Measurements from ENCODE around the gene ERFL. TPM values are rescaled to one million over a fixed set of nuclear protein-coding genes. Genes with fewer than 3 reads are reported as not detected.

Gene ERFL
- under 1 TPM; 0.51 to 0.81 TPM for total RNA-seq
- under 1 TPM in 1 of 2 donors, not detected in 1; 0.46 TPM for polyA plus RNA-seq
- long read RNA-seq, donor 1, result 0 reads
- long read RNA-seq, donor 2, result 0 reads

GRCh38 chr19:41928221-41928683, at the start of gene ERFL:
ERFL (minus strand) TSS chr19:41928449; CDS start chr19:41912919, 15,530 bp downstream.
- peaks cover 5% of the 10 kb centered on the region for H3K9me3 ChIP-seq (ENCODE audit: control insufficient read depth, low read length)
- DNase-seq, result no peak
- peaks cover 0 to 3% of the 10 kb centered on the region in 2 donors for H3K27me3 ChIP-seq (ENCODE audit: control insufficient read depth in 1 of 2, insufficient read depth in 2 of 2, low read length in 1 of 2)
- no peak within 1 kb of the TSS for H3K27ac ChIP-seq (ENCODE audit: low read depth in 1 of 2, low read length in 2 of 2)
- no peak within 1 kb of the TSS for H3K4me3 ChIP-seq (ENCODE audit: low read length in 2 of 2)
- ATAC-seq (ENCODE audit: low FRiP score), result no peak
- WGBS, 2 donors, result 0% methylated on average over 16 to 49 of the region's 49 CpGs
- intact Hi-C loops (cut with DNase I), result no loop called here
- no peaks in the 10 kb centered on the region for H3K36me3 ChIP-seq (ENCODE audit: control insufficient read depth in 1 of 2, insufficient read depth in 2 of 2, low read length in 1 of 2)
- H3K4me1 ChIP-seq (ENCODE audit: control insufficient read depth in 1 of 2, insufficient read depth in 2 of 2, low read length in 2 of 2), result no peaks in the 10 kb centered on the region

DNA sequence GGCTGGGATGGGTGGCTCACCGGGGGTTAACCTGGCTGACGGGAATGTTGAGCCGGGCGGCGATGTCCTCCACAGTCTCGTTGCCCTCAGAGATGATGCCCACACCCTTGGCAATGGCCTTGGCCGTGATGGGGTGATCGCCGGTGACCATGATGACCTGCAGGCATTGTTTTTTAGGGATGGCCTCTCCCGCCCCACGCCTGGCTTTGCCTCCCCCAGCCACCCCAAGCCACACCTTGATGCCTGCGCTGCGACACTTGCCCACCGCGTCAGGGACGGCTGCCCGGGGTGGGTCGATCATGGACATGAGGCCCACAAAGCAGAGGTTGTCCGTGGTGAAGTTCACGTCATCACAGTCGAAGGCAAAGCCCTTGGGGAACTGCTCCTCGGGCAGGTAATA, 49.7 kb upstream of the ERFL start:
- Histone ChIP-seq H3K27me3 (ENCODE audit: control insufficient read depth in 1 of 2, insufficient read depth in 2 of 2, low read length in 1 of 2) (no peaks in the 10 kb centered on the region), H3K4me1 (ENCODE audit: control insufficient read depth in 1 of 2, insufficient read depth in 2 of 2, low read length in 2 of 2) (no peaks in the 10 kb centered on the region), H3K9me3 (ENCODE audit: control insufficient read depth, low read length) (no peaks in the 10 kb centered on the region), H3K27ac (ENCODE audit: low read depth in 1 of 2, low read length in 2 of 2) (no peak overlapping the region), H3K4me3 (ENCODE audit: low read length in 2 of 2) (no peak overlapping the region), H3K36me3 (ENCODE audit: control insufficient read depth in 1 of 2, insufficient read depth in 2 of 2, low read length in 1 of 2) (no peaks in the 10 kb centered on the region)
- WGBS, 2 donors, result 82 to 86% methylated on average over 22 of the region's 22 CpGs
- intact Hi-C loops (cut with DNase I), result no loop called here
- ATAC-seq (ENCODE audit: low FRiP score), result no peak
- DNase-seq, result no peak

DNA sequence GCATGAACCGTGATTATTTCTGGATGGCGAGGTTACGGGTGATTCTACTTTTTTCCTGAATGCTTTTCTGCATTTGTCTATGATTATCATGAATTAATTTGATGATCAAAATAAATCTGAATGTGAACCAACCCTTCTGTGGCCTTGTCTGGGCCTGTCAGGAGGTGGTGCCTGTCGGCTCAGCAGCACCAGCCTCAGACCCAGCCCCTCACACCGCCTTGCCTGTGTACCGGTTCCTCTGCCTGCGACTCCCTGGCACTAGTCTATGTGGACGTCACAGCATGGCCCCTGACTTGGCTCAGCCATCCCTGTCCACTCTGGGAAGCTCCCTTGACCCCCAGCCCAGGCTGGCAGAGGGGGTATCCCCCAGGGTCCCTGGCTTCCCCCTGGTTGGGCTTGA, 46.4 kb upstream of the ERFL start:
- Histone ChIP-seq H3K36me3 (ENCODE audit: control insufficient read depth in 1 of 2, insufficient read depth in 2 of 2, low read length in 1 of 2) (no peaks in the 10 kb centered on the region), H3K27me3 (ENCODE audit: control insufficient read depth in 1 of 2, insufficient read depth in 2 of 2, low read length in 1 of 2) (no peaks in the 10 kb centered on the region), H3K9me3 (ENCODE audit: control insufficient read depth, low read length) (no peaks in the 10 kb centered on the region), H3K4me3 (ENCODE audit: low read length in 2 of 2) (no peak overlapping the region), H3K27ac (ENCODE audit: low read depth in 1 of 2, low read length in 2 of 2) (no peak overlapping the region), H3K4me1 (ENCODE audit: control insufficient read depth in 1 of 2, insufficient read depth in 2 of 2, low read length in 2 of 2) (no peaks in the 10 kb centered on the region)
- WGBS, 2 donors, result 68 to 82% methylated on average over 8 of the region's 8 CpGs
- DNase-seq (no peak), ATAC-seq (ENCODE audit: low FRiP score) (no peak)
- intact Hi-C loops (cut with DNase I), result no loop called here

GRCh38 chr19:41971363-41971762, 43.1 kb upstream of the ERFL start:
- Histone ChIP-seq H3K4me1 (ENCODE audit: control insufficient read depth in 1 of 2, insufficient read depth in 2 of 2, low read length in 2 of 2) (no peaks in the 10 kb centered on the region), H3K4me3 (ENCODE audit: low read length in 2 of 2) (no peak overlapping the region), H3K9me3 (ENCODE audit: control insufficient read depth, low read length) (no peaks in the 10 kb centered on the region), H3K27me3 (ENCODE audit: control insufficient read depth in 1 of 2, insufficient read depth in 2 of 2, low read length in 1 of 2) (no peaks in the 10 kb centered on the region), H3K27ac (ENCODE audit: low read depth in 1 of 2, low read length in 2 of 2) (no peak overlapping the region), H3K36me3 (ENCODE audit: control insufficient read depth in 1 of 2, insufficient read depth in 2 of 2, low read length in 1 of 2) (no peaks in the 10 kb centered on the region)
- intact Hi-C loops (cut with DNase I), result no loop called here
- WGBS, 2 donors, result 78 to 84% methylated on average over 11 of the region's 11 CpGs
- DNase-seq, result no peak
- no peak for ATAC-seq (ENCODE audit: low FRiP score)

GRCh38 chr19:41969772-41970458, 41.7 kb upstream of the ERFL start:
- Histone ChIP-seq H3K27ac (ENCODE audit: low read depth in 1 of 2, low read length in 2 of 2) (no peak overlapping the region), H3K9me3 (ENCODE audit: control insufficient read depth, low read length) (no peaks in the 10 kb centered on the region), H3K4me3 (ENCODE audit: low read length in 2 of 2) (no peak overlapping the region), H3K27me3 (ENCODE audit: control insufficient read depth in 1 of 2, insufficient read depth in 2 of 2, low read length in 1 of 2) (no peaks in the 10 kb centered on the region), H3K36me3 (ENCODE audit: control insufficient read depth in 1 of 2, insufficient read depth in 2 of 2, low read length in 1 of 2) (no peaks in the 10 kb centered on the region), H3K4me1 (ENCODE audit: control insufficient read depth in 1 of 2, insufficient read depth in 2 of 2, low read length in 2 of 2) (no peaks in the 10 kb centered on the region)
- ATAC-seq (ENCODE audit: low FRiP score) (no peak), DNase-seq (no peak)
- 88 to 93% methylated on average over 19 of the region's 19 CpGs for WGBS, 2 donors
- intact Hi-C loops (cut with DNase I), result no loop called here

DNA sequence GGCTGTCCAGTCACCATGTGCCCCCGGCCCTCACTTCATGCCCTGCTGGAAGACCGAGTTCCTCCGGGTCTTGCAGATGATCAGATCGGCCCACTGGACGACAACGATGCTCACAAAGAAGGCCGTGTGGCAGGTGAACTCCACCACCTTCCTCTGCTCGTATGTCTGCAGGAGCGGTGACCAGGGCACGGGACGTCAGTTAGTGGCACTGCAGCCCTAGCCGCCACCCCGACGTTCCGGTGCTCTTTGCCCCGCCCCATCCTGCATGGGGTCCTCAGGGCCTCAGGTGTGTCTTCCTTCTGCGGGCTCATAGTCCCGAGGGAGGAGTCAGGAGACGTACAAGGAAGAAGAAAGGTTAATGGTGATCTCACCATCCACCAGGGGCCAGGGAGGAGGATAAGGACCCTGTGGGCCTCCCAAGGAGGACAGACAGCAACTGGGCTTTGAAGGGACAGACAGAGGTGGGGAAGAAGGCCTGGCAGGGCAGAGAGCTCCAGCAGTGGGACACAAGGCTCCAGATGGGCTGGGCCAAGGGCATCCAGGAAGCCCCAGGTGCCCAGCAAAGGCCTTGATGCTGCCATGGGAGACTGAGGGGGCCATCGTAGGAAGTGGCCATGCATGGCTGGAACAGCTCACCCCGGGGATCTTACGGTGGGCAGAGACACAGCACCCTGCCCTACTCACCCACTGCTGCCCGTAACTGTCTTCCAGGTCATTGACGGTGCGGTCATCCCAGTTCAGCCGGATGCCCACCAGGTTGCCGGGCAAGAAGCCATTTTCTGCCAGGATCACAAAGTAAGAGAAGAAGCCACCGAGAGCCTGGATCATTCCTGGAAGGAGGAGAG, 40.7 kb upstream of the ERFL start:
- intact Hi-C loops (cut with DNase I), result no loop called here
- Histone ChIP-seq H3K27me3 (ENCODE audit: control insufficient read depth in 1 of 2, insufficient read depth in 2 of 2, low read length in 1 of 2) (no peaks in the 10 kb centered on the region), H3K4me3 (ENCODE audit: low read length in 2 of 2) (no peak overlapping the region), H3K27ac (ENCODE audit: low read depth in 1 of 2, low read length in 2 of 2) (no peak overlapping the region), H3K9me3 (ENCODE audit: control insufficient read depth, low read length) (no peaks in the 10 kb centered on the region), H3K4me1 (ENCODE audit: control insufficient read depth in 1 of 2, insufficient read depth in 2 of 2, low read length in 2 of 2) (no peaks in the 10 kb centered on the region), H3K36me3 (ENCODE audit: control insufficient read depth in 1 of 2, insufficient read depth in 2 of 2, low read length in 1 of 2) (no peaks in the 10 kb centered on the region)
- DNase-seq, result no peak
- no peak for ATAC-seq (ENCODE audit: low FRiP score)
- WGBS, 2 donors, result 83 to 86% methylated on average over 28 of the region's 28 CpGs

DNA sequence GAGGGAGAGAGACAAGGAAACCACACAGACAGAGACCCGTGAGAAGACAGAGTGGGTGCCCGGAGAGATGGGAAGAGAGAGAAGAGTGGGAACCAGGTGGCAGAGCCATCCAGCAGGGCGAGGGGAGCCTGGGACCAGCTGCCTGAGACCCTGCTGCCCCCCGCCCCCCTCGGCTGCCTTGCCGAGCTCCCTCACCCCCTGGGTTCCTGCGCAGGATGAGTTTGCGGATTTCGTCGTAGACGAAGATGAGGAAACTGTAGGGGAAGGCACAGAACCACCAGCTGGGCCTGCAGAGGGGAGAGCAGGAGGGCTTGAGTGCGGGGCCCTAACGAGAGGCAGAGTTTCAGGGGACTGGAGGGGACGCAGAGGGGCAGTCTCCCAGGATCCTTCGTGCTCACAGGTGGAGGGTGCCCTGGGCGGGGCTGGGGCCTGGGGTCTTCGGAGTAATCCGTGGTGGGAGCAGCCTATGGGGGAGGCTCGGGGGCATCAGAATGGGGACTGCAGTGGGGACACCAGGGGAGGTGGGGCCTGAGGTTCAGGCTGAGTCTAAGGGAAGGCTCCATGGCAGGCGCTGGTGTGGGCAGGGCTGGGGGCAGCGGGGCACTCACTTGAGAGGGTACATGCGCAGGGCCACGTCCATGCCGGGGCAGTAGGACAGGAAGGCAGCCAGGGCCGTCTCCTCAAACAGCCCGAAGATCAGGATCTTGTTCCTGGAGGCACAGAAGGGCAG, 39.0 kb upstream of the ERFL start:
- no peaks in the 10 kb centered on the region for H3K27me3 ChIP-seq (ENCODE audit: control insufficient read depth in 1 of 2, insufficient read depth in 2 of 2, low read length in 1 of 2)
- H3K4me3 ChIP-seq (ENCODE audit: low read length in 2 of 2), result no peak overlapping the region
- no peaks in the 10 kb centered on the region for H3K9me3 ChIP-seq (ENCODE audit: control insufficient read depth, low read length)
- WGBS, 2 donors, result 70 to 74% methylated on average over 26 of the region's 26 CpGs
- no peaks in the 10 kb centered on the region for H3K4me1 ChIP-seq (ENCODE audit: control insufficient read depth in 1 of 2, insufficient read depth in 2 of 2, low read length in 2 of 2)
- no peak overlapping the region for H3K27ac ChIP-seq (ENCODE audit: low read depth in 1 of 2, low read length in 2 of 2)
- H3K36me3 ChIP-seq (ENCODE audit: control insufficient read depth in 1 of 2, insufficient read depth in 2 of 2, low read length in 1 of 2), result no peaks in the 10 kb centered on the region
- intact Hi-C loops (cut with DNase I), result no loop called here
- DNase-seq, result no peak
- ATAC-seq (ENCODE audit: low FRiP score), result no peak

GRCh38 chr19:41965106-41965505, 36.9 kb upstream of the ERFL start:
- no peaks in the 10 kb centered on the region for H3K36me3 ChIP-seq (ENCODE audit: control insufficient read depth in 1 of 2, insufficient read depth in 2 of 2, low read length in 1 of 2)
- 68 to 74% methylated on average over 5 of the region's 5 CpGs for WGBS, 2 donors
- no peak for DNase-seq
- intact Hi-C loops (cut with DNase I), result no loop called here
- no peak overlapping the region for H3K4me3 ChIP-seq (ENCODE audit: low read length in 2 of 2)
- H3K4me1 ChIP-seq (ENCODE audit: control insufficient read depth in 1 of 2, insufficient read depth in 2 of 2, low read length in 2 of 2), result no peaks in the 10 kb centered on the region
- no peak for ATAC-seq (ENCODE audit: low FRiP score)
- H3K9me3 ChIP-seq (ENCODE audit: control insufficient read depth, low read length), result no peaks in the 10 kb centered on the region
- no peaks in the 10 kb centered on the region for H3K27me3 ChIP-seq (ENCODE audit: control insufficient read depth in 1 of 2, insufficient read depth in 2 of 2, low read length in 1 of 2)
- no peak overlapping the region for H3K27ac ChIP-seq (ENCODE audit: low read depth in 1 of 2, low read length in 2 of 2)
